HG03439 (cell line): ENCODE results near the gene PRSS2.
"Not testable (repeated sequence)": the region's sequence is repeated elsewhere in the genome, so short reads cannot be mapped to it uniquely, and the experiment has no call there.

ENCODE experiments used
- ATAC-seq: cut with Tn5 transposase; IDR thresholded peaks from one replicate; pipeline ENCODE4 v1.9.1; 2021; ENCODE audit warnings: mild to moderate bottlenecking, moderate library complexity; ENCODE audit not compliant: unreplicated experiment

The PRSS2 gene

GRCh38 chr7:142758312-142758711, 12.5 kb upstream of the PRSS2 start:
- not testable (repeated sequence) for ATAC-seq

DNA sequence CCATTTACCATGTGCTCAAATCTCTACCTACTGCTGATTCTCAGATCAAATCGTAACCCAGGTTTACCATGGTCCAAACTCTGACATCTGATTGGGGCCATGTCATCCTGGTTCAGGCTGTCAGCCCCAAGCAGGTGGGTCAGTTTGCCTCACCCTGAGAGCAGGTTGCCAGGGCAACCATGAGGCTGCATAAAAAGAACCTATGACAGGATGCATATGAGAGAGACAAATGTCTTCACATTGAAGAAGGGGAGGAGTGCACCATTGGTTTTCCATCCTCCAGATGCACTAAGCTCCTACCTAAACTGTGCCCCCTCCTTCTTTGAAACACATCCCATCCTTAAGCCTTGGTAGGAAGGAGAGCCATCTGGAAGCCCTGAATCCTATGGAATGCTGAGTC, 11.3 kb upstream of the PRSS2 start:
- ATAC-seq: no peak

DNA sequence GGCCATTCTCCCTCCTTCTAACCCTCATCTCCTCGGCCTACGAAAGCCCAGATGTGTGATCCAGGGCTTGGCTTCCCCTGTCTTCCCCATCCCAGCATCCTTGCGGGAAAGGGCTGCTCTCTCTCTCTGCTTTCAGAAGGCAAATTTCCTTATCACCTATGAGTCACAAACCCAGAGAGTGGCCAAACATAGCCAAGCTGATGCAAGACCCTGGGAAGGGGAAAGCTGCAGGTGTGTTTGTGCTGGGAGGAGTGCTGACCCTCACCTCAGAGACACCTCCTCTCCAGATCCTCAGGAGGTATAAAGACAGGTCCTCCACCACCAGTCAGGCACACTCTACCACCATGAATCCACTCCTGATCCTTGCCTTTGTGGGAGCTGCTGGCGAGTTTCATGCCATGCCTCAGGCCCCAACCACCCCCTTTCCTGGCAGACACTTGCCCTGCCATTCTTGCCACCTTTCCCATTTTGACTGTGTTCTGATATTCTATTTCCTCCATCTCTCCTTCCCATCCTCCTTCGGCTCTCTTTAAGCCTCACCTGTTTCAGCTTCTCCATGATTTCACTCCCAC, 10.6 kb upstream of the PRSS2 start:
- ATAC-seq: no peak

- not testable (repeated sequence) for ATAC-seq
Measured at GRCh38 chr7:142761606-142762005, 9.2 kb upstream of the PRSS2 start.

- ATAC-seq: no peak
Measured at GRCh38 chr7:142762104-142762503, 8.7 kb upstream of the PRSS2 start.

DNA sequence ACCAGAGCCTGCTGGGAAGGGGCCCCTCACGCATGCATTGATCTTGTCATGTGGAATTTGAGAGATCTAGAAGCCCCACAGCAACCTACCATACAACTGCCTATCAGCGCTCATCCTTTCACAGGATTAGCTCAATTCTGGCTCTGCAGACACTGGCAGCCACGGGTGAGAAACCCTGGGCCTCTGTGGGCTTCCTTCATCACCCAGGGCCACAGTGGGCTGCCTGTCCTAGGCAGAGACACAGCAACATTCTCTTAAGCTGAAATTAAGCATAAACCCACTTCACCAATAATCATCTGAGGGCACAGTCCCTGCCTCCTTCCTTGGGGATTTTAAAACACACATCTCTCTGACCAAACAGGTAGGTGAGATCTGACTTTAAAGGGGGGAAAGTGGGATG, 3.3 kb upstream of the PRSS2 start:
- no peak for ATAC-seq

DNA sequence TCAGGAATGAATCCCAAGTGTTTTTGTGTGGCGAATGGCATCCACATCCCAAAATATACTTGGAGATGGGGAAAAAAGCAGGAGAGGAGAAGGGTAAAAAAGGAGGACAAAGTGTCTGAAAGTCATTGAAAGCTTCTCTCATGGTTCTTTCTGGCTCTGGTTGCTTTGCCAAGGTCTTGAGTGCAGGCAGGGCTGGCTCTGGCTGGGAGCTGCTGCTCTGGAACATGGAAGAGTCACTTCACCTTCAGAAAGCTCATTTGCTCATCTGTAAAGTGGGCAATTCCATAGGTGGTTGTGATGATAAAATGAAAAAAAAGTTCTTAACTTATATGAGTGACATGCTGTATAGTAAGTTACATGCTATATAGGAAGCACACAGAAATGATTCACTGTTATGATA, 2.9 kb upstream of the PRSS2 start:
- ATAC-seq: no peak

DNA sequence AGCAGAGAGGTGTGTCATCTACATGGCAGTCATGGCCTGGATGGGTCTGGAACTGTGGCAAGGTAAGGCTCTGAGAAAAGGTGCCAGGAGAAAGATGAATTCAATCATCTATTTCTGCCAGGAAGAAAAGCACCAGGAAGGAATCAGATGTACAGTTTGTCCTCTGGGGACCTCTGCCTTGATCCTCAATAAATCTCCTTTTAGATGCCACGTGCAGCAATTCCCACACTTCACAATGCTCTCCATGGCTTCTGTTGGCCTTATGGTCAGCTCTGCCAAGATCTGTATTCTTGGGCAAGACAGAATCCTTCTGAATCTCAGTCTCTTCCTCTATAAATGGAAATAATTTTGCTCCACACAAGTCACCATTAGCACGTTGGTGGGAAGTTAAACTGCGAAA, 1.9 kb upstream of the PRSS2 start:
- ATAC-seq: not testable (repeated sequence)

GRCh38 chr7:142771353-142771723, 568 bp downstream of the PRSS2 start:
- ATAC-seq: peak; percentile 74

DNA sequence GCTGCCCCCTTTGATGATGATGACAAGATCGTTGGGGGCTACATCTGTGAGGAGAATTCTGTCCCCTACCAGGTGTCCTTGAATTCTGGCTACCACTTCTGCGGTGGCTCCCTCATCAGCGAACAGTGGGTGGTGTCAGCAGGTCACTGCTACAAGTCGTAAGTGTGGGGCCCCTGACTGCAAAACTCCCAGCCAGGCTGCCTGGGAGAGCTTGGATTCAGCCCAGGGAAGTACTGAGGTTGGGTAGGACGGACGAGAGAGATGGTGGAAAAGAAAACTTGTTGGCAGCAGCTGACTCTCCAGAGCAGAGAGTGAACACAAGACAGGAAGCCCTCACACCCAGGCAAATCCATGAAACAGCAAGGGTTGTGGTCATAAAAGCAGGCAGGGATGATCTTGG, 1.3 kb downstream of the PRSS2 start:
- no peak for ATAC-seq

GRCh38 chr7:142772673-142773072, 1.9 kb downstream of the PRSS2 start:
- ATAC-seq: no peak

GRCh38 chr7:142773230-142773629, 2.5 kb downstream of the PRSS2 start:
- no peak for ATAC-seq

GRCh38 chr7:142773937-142774744, 3.4 kb downstream of the PRSS2 start:
- no peak for ATAC-seq

DNA sequence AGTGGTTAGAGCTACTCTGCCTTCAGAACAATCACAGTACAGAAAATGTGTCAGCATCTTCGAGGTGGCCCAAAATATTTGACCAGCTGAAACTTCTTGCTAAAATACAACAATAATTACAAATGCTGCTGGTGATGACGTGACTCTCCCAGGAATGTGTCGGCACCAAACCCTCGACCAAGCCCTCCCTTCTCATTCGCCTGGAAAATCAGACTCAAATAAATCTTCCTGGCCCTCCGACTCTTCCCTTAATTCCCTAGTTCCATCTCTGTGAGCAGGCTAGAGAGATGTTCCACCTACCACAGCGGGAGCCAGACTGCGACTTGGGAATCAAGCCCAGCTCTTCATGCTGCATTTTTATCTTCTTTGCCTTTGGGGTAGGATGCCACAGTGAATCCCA, 4.1 kb downstream of the PRSS2 start:
- ATAC-seq: no peak

DNA sequence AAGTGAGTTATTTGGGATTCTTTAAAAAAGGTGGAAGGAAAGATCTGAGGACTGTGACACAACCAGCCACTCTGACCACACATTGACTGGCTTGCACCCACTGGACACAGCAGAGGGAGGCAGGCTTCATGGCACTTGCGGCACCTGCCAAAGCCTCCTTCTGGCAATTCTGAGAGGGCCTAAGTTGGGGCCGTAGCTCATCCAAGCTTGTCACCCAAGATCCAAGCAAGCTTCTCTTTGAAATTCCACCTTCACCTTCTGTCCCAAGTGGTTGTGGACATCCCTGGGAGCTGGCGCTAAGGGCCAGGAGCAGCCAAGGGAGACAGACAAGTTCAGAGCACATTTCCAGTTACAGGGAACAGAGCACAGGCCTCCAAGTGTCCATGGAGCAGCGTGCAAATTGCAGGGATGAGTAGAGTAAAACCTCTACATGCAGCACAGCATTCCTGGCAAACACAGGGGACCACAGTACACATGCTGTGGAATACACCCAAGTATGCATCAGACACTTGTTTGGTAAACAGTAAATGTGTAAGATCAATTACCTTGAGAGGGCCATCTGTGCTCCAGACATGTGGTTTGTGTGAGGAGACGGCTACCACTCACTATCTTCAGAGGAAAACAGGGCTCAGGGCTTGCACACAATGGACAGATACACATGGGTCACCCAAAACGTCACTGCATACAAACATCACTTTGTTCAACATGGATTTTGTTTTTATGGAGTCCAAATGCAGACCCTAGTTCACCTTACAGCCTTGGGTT, 4.8 kb downstream of the PRSS2 start:
- ATAC-seq: not testable (repeated sequence)

- no peak for ATAC-seq
Measured at GRCh38 chr7:142776206-142776844, 5.6 kb downstream of the PRSS2 start.

GRCh38 chr7:142776845-142777225, 6.1 kb downstream of the PRSS2 start:
- not testable (repeated sequence) for ATAC-seq

DNA sequence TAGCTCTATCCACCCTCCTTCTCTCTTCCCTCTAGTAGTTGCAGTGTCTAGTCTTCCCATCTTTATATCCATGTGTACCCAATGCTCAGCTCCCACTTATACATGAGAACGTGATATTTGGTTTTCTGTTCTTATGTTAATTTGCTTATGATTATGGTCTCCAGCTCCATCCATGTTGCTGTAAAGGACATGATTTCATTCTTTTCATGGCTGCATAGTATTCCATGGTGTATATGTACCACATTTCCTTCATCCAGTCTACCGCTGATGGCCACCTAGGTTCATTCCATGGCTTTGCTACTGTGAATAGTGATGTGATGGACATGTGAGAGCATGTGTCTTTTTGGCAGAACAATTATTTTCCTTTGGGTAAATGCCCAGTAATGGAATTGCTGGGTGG, 6.5 kb downstream of the PRSS2 start:
- no peak for ATAC-seq

- peak; percentile 93 for ATAC-seq
Measured at GRCh38 chr7:142782922-142783900, 12.4 kb downstream of the PRSS2 start.

GRCh38 chr7:142784096-142784495, 13.3 kb downstream of the PRSS2 start:
- no peak for ATAC-seq
